ENCODE data around the gene PCDH15.

DNA sequence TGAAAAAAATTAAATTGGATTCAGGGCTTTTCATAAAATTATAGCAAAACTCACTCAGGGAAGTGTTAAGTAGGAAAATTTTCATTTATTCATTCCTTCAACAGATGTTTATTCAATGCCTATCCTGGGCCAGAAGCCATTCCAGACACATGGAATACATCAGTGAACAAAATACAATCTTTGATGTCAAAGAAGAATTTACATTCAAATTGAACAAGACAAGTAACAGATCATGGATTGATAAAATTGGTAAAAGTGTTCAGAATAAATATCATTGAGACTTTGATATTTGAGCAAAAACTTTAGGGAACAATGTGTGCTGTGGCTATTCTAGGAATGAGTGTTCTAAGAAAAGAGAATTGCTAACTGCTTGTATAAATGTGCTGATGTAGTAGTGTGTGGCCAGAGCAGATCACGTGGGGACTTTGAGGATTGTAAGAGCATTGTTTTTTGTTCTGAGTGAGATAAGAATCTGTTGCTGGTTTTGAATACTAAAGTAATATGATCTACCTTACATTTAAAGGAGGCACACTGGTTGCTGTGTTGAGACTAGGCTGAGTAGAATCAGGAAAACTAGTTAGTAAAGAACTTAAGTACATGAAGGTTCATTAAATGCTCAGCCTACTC lies 957.2 kb downstream of the PCDH15 start:
- TF ChIP-seq, protein P1, sequence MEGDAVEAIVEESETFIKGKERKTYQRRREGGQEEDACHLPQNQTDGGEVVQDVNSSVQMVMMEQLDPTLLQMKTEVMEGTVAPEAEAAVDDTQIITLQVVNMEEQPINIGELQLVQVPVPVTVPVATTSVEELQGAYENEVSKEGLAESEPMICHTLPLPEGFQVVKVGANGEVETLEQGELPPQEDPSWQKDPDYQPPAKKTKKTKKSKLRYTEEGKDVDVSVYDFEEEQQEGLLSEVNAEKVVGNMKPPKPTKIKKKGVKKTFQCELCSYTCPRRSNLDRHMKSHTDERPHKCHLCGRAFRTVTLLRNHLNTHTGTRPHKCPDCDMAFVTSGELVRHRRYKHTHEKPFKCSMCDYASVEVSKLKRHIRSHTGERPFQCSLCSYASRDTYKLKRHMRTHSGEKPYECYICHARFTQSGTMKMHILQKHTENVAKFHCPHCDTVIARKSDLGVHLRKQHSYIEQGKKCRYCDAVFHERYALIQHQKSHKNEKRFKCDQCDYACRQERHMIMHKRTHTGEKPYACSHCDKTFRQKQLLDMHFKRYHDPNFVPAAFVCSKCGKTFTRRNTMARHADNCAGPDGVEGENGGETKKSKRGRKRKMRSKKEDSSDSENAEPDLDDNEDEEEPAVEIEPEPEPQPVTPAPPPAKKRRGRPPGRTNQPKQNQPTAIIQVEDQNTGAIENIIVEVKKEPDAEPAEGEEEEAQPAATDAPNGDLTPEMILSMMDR (conservative IDR thresholded peaks at IDR 0.05; ENCODE audit: low read length) = no peak
- no peak for TF ChIP-seq EZH2phosphoT487 (IDR thresholded peaks at IDR 0.05; ENCODE audit: borderline replicate concordance)

Data from Loucy (cell line).